Hepatocyte (in vitro differentiated cells): ENCODE data around the gene DLG2. TPM values are rescaled to one million over a fixed set of nuclear protein-coding genes. Genes with fewer than 3 reads are reported as not detected.

Experiments used
- DNase-seq: peaks from one replicate; pipeline ENCODE4 v3.0.0-alpha.2; 2016; ENCODE audit warnings: low spot score
- H2AFZ ChIP-seq: fragments of 200-600 bp; sonication (generic); 2 replicates; pipeline ENCODE4 v1.6.0; 2016; ENCODE audit warnings: antibody characterized with exemption, mild to moderate bottlenecking
- H3K27ac ChIP-seq: fragments of 200-600 bp; sonication (generic); 2 replicates; pipeline ENCODE4 v1.5.1; 2016; ENCODE audit warnings: mild to moderate bottlenecking
- H3K27me3 ChIP-seq: fragments of 200-600 bp; sonication (generic); 2 replicates; pipeline ENCODE4 v1.6.1; 2016
- H3K36me3 ChIP-seq: fragments of 200-600 bp; sonication (generic); replicated peaks from 2 replicates; pipeline ENCODE4 v1.5.1; 2016; ENCODE audit warnings: low read depth; ENCODE audit not compliant: insufficient read depth
- H3K4me1 ChIP-seq: fragments of 200-600 bp; sonication (generic); 2 replicates; pipeline ENCODE4 v1.5.1; 2016; ENCODE audit warnings: mild to moderate bottlenecking, moderate library complexity; ENCODE audit not compliant: insufficient read depth
- H3K4me2 ChIP-seq: fragments of 200-600 bp; sonication (generic); 2 replicates; pipeline ENCODE4 v1.6.0; 2016
- H3K4me3 ChIP-seq: fragments of 200-600 bp; sonication (generic); 2 replicates; pipeline ENCODE4 v1.5.1; 2016; ENCODE audit warnings: mild to moderate bottlenecking
- H3K79me2 ChIP-seq: fragments of 200-600 bp; sonication (generic); 2 replicates; pipeline ENCODE4 v1.6.0; 2017; ENCODE audit warnings: mild to moderate bottlenecking
- H3K9me2 ChIP-seq: fragments of 200-600 bp; sonication (generic); replicated peaks from 2 replicates; pipeline ENCODE4 v1.6.0; 2017; ENCODE audit warnings: mild to moderate bottlenecking; ENCODE audit not compliant: insufficient read depth
- H3K9me3 ChIP-seq: fragments of 200-600 bp; sonication (generic); 2 replicates; pipeline ENCODE4 v1.5.1; 2016; ENCODE audit warnings: low read depth, mild to moderate bottlenecking
- H4K20me1 ChIP-seq: fragments of 200-600 bp; sonication (generic); 2 replicates; pipeline ENCODE4 v1.6.0; 2016; ENCODE audit warnings: mild to moderate bottlenecking; ENCODE audit not compliant: insufficient read depth, poor library complexity, severe bottlenecking
- CTCF ChIP-seq: fragments of 200-600 bp; sonication (generic); IDR thresholded peaks from 2 replicates; pipeline ENCODE4 v1.5.1; 2016; ENCODE audit warnings: antibody characterized with exemption, mild to moderate bottlenecking; ENCODE audit not compliant: poor library complexity
- EZH2 ChIP-seq: fragments of 200-600 bp; sonication (generic); IDR thresholded peaks from 2 replicates; pipeline ENCODE4 v1.6.1; 2016; ENCODE audit warnings: antibody characterized with exemption, mild to moderate bottlenecking, borderline replicate concordance
- EZH2phosphoT487 ChIP-seq: fragments of 200-600 bp; sonication (generic); IDR thresholded peaks from one replicate; pipeline ENCODE4 v1.6.1; 2018; ENCODE audit warnings: antibody characterized with exemption, mild to moderate bottlenecking, low read depth, moderate library complexity; ENCODE audit not compliant: unreplicated experiment, severe bottlenecking
- WGBS: methylation state at CpG from one replicate; pipeline ENCODE4 v1.1.6; 2016; ENCODE audit warnings: low lambda C conversion rate; ENCODE audit errors: missing lambda C conversion rate; 5-methylcytosine and 5-hydroxymethylcytosine counted together
- polyA plus RNA-seq: library from polyadenylated mRNA; unstranded; fragments of >200 nt; fragmentation: Nextera tagmentation; extraction: Ambion mirVana; gene quantifications from 2 replicates; pipeline ENCODE4 v1.2.1, GENCODE V29; 2016
- total RNA-seq: library from RNA; depleted of rRNA; stranded (reverse); fragments of >200 nt; gene quantifications from 2 replicates; pipeline ENCODE4 v1.2.3, GENCODE V29; 2014

DLG2 gene
- total and polyA plus RNA-seq, 2 experiments from 2014 or later = 2.6 to 6.8 TPM

- H3K27ac ChIP-seq = no peak overlapping the region
- no peak for DNase-seq
- H3K27me3 ChIP-seq = no peaks in the 10 kb centered on the region
These were observed 325.1 kb downstream of the DLG2 start for GRCh38 chr11:85301895-85302678.

GRCh38 chr11:85299258-85299942, 327.7 kb downstream of the DLG2 start:
- Histone ChIP-seq H3K4me3 (no peak overlapping the region), H3K79me2 (no peaks in the 10 kb centered on the region), H3K4me1 (no peaks in the 10 kb centered on the region), H3K4me2 (no peak overlapping the region), H3K36me3 (no peaks in the 10 kb centered on the region), H3K9me3 (no peaks in the 10 kb centered on the region), H3K27me3 (no peaks in the 10 kb centered on the region), H2AFZ (no peak overlapping the region), H3K9me2 (no peaks in the 10 kb centered on the region), H3K27ac (no peak overlapping the region), H4K20me1 (no peaks in the 10 kb centered on the region)
- WGBS = 43% methylated on average over 1 of the region's 1 CpG
- DNase-seq = peak; percentile 48
- TF ChIP-seq EZH2 (no peak), EZH2phosphoT487 (no peak), CTCF (no peak)

More at GRCh38 chr11:85301895-85302678, 325.1 kb downstream of the DLG2 start:
- no peak overlapping the region for H3K4me3 ChIP-seq
- no peaks in the 10 kb centered on the region for H3K4me1 ChIP-seq
- TF ChIP-seq EZH2 = no peak
- TF ChIP-seq CTCF = no peak
- no peaks in the 10 kb centered on the region for H3K9me3 ChIP-seq
- H3K36me3 ChIP-seq = no peaks in the 10 kb centered on the region
- H4K20me1 ChIP-seq = no peaks in the 10 kb centered on the region
- no peak overlapping the region for H3K4me2 ChIP-seq
- H2AFZ ChIP-seq = no peak overlapping the region
- H3K79me2 ChIP-seq = no peaks in the 10 kb centered on the region
- WGBS = 96% methylated on average over 1 of the region's 1 CpG
- H3K9me2 ChIP-seq = no peaks in the 10 kb centered on the region

- no peak overlapping the region for H3K27ac ChIP-seq
- no peaks in the 10 kb centered on the region for H3K4me1 ChIP-seq
- no peaks in the 10 kb centered on the region for H3K9me3 ChIP-seq
- H2AFZ ChIP-seq = no peak overlapping the region
- no peaks in the 10 kb centered on the region for H3K36me3 ChIP-seq
- H3K4me2 ChIP-seq = no peak overlapping the region
- no peaks in the 10 kb centered on the region for H3K27me3 ChIP-seq
- H3K4me3 ChIP-seq = no peak overlapping the region
- no peaks in the 10 kb centered on the region for H4K20me1 ChIP-seq
- TF ChIP-seq EZH2phosphoT487 (no peak), CTCF (no peak), EZH2 (no peak)
- H3K79me2 ChIP-seq = no peaks in the 10 kb centered on the region
- H3K9me2 ChIP-seq = no peaks in the 10 kb centered on the region
- WGBS = 97% methylated on average over 1 of the region's 1 CpG
- DNase-seq = no peak
These were observed 331.4 kb downstream of the DLG2 start for GRCh38 chr11:85295694-85296271.
